GM11168 (cell line): ENCODE data around the gene MAP2K2.

Experiments
- in situ Hi-C: fragments of 300-500 bp; cut with MboI; formaldehyde crosslinking; loops from one replicate; pipeline ENCODE4 v1.12.0; 2022; ENCODE audit warnings: low sequenced_read_pairs; ENCODE audit not compliant: unreplicated experiment

The MAP2K2 gene

DNA sequence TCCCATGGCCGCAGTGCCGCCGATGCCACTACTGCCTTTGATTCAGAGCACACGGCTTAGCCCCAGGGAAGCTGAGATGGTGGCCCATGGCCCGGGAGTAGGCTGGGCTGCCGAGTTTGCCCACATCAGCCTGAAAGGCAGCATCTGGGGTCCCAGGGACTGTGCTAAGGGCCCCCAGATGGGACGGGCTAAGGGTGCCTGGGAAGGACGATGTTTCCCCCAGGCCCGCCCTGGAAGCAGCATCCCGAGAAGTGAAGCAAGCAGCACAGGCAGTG, 22.5 kb downstream of the MAP2K2 start:
- in situ Hi-C loops: no loop called here

DNA sequence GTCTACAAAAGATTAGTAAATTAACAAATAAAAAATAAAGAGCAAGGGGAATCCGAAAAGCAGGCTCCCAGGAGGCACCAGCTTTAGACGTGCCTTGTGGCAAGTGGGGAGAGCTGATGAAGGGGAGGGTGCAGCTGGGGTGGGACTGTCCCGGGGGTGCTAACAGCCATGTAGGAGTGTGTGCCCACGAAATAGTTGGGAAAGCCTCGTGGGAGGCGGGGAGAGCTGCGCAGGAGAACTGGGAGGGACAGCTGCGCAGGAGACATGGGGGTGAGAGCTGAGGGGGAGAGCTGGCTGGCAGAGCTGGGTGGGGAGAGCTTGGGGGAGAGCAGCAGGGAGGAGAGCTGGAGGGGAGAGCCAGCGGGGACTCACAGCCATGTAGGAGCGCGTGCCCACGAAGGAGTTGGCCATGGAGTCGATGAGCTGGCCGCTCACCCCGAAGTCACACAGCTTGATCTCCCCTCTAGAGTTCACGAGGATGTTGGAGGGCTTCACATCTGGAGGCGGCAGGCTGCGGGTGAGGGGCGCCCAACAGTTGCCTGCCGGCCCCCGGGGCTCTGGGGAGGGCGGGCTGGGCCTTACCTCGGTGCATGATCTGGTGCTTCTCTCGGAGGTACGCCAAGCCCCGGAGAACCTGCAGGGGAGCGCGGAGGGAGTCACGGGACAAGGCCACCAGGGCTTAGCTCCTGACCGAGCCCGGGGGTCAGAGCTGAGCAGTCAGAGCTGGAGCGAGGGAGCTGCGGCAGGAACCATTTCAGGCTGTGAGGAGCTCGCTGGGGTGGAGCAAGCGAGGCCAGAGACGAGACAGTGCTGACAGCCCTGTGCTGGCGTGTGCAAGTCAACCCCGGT, 23.1 kb downstream of the MAP2K2 start:
- in situ Hi-C loops: no loop called here

DNA sequence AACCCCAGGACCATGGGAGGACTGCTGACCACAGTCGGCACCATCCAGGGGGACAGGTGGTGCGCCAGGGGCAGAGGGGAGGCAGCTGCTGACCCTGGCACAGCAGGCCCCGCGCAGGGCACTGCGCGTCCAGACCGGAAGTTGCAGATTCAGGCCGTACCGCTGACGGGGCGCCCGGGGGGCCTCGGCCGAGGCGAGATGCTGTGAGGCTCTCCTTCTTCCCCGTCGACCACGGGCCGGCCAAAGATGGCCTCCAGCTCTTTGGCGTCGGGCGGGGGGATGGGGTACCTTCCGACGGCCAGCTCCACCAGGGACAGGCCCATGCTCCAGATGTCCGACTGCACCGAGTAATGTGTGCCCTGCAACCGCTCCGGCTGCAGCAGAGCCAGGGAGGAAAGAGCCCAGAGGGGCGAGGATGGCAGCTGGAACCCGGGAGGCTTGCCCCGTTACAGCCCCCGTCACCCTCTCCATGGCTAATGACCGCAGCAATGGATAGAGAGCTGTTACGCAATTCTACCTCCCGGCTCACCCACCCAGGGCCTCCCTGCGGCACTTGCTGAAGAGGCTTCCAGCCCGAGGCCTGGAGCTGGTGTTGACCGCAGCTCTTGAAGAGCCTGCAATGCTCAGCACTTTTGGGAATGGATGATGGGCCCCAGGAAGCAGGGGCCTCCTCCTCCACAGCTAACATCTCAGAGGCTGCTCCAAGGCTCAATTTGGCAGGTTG, 24.7 kb downstream of the MAP2K2 start:
- in situ Hi-C loops: no loop called here

DNA sequence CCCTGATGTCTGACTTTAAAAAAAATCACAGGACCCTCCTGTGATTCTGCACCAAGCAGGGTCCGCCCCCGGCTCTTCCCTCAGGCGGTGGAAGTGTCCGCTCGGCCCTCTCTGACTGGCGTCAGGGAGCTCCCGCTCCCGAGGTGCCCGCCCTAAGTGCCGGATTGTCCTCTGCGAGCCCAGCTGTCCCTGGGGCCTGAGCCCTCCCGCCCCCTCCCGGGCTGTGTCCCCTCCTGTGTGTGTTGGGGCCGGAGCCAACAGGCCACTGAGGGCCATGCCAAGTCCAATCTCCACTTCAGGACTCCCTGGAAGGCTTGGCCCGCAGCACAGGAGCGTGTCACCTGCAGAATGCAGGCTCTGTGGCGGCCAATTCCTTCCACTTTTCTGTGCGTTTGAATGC, 25.4 kb downstream of the MAP2K2 start:
- in situ Hi-C loops: no loop called here

DNA sequence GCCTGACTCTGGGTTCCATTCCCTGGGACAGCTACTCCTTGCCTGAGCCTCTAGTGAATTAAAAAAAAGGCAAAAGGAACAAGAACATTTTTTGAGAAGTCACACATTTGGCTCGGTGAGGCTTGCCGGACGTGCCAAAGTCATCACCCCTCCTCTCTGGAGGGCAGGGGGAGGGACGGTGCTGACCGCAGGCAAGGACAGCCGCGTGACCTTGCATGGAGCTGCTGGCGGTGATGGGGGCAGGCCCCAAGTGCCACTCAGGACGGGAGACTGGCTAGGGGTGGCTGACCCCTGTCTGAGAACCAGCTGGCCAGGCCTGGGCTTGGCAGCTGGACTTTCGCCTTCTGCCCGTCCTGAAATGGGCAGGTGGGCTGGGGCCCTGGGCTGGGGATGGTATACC, 26.4 kb downstream of the MAP2K2 start:
- in situ Hi-C loops: no loop called here

GRCh38 chr19:4096049-4096892, 27.7 kb downstream of the MAP2K2 start:
- in situ Hi-C loops: no loop called here

DNA sequence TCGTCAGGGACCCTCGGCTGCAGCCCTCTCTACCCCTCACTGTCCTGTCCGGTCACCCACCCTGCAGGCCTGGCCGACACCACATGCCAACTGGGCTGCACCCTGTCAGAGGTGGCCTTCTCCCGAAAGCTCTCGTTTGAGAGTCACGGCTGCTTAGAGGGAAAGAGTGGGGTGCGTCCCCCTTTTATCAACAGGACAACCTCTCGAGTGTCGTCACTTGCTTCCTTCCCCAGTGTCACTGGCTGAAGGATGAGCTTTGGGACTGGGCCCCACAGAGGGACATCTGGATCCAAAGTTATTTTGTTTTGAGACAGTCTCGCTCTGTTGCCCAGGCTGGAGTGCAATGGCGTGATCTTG, 28.5 kb downstream of the MAP2K2 start:
- in situ Hi-C loops: no loop called here

DNA sequence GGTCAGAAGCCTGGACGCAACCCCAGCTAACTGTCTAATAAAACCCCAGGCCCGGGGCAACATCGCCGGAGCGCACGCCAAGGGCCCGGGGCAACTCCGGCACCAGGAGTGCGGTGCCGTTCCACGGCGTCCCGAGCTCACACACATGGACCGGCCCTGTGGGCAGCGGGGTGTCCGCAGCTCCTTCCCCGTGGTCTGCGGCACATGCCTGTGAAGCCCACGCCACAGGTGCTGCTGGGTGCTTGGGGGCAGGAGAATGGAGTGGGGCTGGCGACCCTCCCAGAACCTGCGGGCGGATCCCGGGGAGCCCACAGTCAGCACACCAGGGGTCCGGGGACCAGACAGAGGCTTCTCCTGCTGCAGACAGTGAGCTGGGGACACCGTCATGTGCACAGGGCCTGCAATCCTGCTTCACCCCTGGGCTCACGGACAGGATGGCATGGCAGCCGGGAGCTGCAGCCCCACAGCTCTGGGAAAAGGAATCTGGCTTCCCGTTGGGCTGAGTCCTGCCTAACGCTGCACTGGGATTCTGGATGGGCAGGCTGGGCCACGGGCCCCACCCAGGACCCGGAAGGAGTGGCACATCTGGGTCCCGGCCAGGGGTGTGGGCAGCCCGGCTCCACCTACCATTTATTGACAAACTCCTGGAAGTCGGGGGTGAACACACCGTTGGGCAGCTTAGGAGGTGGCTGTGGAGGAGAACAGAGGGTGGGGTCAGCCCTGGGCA, 29.0 kb downstream of the MAP2K2 start:
- in situ Hi-C loops: no loop called here

DNA sequence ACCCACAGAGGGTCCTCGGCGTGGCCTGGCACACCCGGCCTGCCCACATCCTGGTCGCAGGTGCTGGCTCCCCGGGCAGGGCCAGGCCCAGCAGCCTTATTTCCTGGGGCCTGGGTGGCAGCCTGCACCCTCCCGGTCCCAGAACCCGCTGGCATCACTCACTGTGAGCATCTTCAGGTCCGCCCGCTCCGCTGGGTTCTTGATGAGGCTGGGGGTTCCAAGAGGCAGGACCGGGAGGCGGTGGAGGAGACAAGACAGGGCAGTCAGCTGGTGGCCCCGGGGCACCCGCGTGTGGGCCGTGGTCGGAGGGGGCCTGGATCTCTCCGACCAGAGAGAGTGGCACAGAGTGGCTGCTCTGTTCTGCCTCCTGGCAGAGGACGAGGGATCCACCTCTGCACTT, 29.6 kb downstream of the MAP2K2 start:
- in situ Hi-C loops: no loop called here

DNA sequence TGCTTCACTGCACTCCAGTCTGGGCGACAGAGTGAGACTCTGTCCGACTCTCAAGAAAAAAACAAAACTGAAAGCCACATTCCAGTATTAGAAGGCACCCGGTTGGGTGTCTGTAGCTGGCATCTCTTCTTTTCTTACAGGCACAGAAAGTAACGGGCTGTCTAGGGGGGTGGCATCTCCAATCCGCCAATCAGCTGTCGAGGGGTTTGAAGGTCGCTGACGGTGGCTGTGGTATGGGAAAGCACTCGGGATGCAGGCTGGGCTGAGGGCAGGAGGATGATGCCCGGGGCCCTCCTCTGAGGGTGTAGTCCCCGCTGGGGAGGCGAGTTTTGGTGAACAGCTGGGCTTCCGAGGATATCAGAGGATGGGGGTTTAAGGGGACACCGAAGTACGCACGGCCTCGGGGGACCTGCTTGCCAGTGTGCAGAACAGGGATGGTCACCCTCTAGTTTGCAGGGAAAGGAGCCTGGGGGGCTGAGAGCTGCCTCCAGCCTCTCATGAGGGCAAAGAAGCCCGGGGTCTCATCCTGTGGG, 30.2 kb downstream of the MAP2K2 start:
- in situ Hi-C loops: no loop called here

- in situ Hi-C loops: no loop called here
Measured at GRCh38 chr19:4090356-4091220, 33.3 kb downstream of the MAP2K2 start.

- in situ Hi-C loops: no loop called here
Measured at GRCh38 chr19:4089946-4090345, 34.0 kb downstream of the MAP2K2 start.

DNA sequence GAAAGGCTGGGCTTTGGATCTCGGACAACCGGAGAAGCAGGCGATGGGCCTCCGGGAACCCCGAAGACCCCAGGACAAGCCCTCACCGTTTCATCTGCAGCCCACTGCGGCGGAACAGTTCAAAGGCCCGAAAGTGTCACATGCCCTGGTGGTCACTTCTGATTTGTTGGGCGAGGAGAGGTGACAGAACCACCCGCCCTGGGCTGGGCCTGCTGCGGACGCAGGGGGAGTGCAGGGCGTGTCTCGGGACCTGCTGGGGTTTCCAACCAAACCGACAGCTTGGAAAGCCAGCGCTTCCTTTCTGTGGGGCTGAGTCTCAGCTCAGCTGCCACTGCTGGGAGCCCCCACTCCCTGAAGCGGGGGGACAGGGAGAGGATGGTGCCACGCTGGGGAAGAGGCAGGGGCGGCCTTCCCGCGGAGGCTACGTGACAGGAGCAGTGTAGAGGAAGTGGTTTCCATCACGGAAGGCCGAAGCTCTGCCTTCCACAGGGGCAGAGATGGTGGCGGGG, 34.5 kb downstream of the MAP2K2 start:
- in situ Hi-C loops: no loop called here

DNA sequence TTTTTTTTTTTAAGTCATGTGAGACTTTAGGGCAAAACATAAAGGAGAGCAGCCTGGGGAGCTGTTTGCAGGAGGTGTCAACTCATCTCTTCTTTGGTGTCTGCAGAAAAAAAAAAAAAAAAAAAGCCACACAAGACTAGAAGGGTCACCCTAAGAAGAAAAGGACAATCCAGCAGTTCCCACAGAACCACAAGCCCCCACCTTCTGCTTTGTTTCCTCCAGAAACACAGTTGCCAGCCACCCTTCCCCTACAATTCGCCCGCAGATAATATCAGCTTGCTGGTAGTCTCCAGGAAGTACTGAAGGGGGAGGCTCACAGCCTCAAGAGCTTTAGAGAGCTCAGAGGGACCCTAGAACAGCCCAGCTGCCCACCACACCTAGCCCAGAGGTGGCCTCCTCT, 34.9 kb downstream of the MAP2K2 start:
- in situ Hi-C loops: no loop called here

DNA sequence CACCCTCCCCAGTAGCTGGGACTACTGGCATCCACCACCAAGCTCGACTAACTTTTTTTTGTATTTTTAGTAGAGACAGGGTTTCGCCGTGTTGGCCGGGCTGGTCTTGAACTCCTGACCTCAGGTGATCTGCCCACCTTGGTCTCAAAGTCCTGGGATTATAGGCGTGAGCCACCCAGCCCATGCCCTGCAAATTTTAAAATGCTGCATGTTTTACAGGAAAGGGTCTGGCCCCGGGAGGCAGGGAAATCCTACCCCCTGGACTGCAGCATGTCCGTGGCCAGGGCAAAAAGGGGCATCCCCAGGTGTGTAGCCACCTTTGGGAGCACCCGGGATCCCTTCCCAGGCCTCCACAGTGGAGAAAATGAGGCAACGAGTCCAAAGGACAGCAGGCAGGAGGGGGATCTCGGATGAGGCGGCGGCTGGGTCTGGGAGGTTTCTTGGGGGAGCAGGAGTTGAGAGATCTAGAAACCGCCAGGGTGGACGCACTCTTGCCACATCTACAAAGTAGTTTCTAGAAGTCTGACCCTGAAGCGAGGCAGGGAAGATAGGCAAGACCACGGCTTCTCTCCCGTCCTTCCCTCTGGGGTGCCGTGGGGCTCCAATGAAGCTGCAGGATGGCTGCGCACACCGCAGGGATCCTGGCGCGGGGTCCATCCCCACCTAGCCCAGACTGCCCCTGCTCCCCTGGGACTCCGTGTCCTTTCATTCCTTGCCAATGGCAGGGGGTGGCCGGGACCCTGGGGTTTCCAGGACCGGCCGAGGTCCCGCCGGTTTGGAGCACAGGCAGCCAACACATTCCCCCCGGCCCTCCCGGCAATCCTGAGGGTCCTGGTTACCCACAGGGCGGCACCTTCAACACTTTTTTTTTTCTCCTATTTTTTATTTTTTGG, 35.9 kb downstream of the MAP2K2 start:
- in situ Hi-C loops: no loop called here

- in situ Hi-C loops: no loop called here
Measured at GRCh38 chr19:4086411-4086867, 37.5 kb downstream of the MAP2K2 start.

DNA sequence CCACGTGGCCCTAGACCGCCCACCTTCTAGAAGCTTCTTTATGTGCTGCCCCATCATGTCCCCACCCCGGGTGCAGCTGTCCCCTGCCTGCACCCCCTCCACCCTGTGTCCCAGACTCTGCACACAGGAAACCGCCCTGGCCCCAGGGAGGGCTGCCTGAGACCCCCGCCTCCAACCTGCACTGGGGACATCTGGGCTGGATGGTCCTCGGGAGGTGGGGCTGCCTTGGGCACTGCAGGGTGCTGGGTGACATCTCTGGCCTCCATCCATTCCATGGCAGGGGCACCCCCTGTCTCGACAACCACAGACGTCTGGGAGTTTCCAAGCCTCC, 39.4 kb downstream of the MAP2K2 start:
- in situ Hi-C loops: no loop called here
